Measurements from ENCODE around the gene ITGB6. TPM values are rescaled to one million over a fixed set of nuclear protein-coding genes. Genes with fewer than 3 reads are reported as not detected.

ITGB6 gene
- total RNA-seq, 1 donor from 2014 or later = not detected

DNA sequence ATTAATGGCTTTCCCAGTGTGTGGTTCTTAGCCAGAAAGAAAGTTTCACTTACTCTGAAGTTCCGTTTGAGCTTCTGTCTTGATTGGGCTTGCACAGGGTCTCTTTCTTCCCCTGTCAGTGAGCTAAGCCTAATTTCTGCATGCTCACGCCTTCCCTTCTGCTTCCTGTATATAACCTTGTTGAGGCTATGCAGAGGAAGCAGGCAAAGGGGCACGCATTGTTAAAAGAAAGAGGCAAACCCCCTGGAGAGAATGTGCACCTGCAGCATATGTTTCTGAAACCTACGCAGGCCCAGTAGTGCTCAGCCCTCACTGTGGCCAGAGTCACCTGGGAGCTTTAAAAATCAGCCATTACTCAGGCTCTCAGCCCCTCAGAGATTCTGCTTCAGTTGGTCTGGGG, 123.2 kb downstream of the ITGB6 start:
- no peaks in the 10 kb centered on the region for H3K27me3 Mint-ChIP-seq (ENCODE audit: insufficient read depth)
- no peaks in the 10 kb centered on the region for H3K9me3 Mint-ChIP-seq
- no peaks in the 10 kb centered on the region for H3K4me1 Mint-ChIP-seq (ENCODE audit: low read depth)
- H3K4me3 Mint-ChIP-seq = no peak overlapping the region
- no peaks in the 10 kb centered on the region for H3K36me3 Mint-ChIP-seq (ENCODE audit: low read depth)
- no peak for DNase-seq (ENCODE audit: low spot score)
- intact Hi-C loops (cut with micrococcal nuclease) = no loop called here
- H3K27ac Mint-ChIP-seq = no peak overlapping the region

DNA sequence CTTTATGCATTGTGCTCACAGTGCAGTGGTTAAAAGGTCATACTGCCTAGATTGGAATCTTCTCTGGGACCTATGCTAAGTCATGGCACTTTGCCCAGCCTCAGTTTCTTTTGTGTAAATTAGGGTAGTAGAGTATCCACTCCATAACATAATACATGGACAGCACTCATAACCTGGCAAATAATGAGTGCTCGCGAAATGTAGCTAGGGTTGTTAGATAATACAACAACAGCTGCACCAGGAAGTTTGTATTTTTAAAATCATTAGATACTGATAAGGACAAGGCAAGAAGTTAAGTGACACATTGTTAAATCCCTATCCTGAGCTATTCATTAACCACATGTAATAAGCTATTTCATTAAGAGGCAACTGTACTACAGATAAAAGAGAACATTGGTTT, 123.8 kb downstream of the ITGB6 start:
- no peak overlapping the region for H3K27ac Mint-ChIP-seq
- no peak for DNase-seq (ENCODE audit: low spot score)
- H3K9me3 Mint-ChIP-seq = no peaks in the 10 kb centered on the region
- no peak overlapping the region for H3K4me3 Mint-ChIP-seq
- H3K27me3 Mint-ChIP-seq (ENCODE audit: insufficient read depth) = peaks cover 1% of the 10 kb centered on the region
- H3K4me1 Mint-ChIP-seq (ENCODE audit: low read depth) = no peaks in the 10 kb centered on the region
- no peaks in the 10 kb centered on the region for H3K36me3 Mint-ChIP-seq (ENCODE audit: low read depth)
- intact Hi-C loops (cut with micrococcal nuclease) = no loop called here

DNA sequence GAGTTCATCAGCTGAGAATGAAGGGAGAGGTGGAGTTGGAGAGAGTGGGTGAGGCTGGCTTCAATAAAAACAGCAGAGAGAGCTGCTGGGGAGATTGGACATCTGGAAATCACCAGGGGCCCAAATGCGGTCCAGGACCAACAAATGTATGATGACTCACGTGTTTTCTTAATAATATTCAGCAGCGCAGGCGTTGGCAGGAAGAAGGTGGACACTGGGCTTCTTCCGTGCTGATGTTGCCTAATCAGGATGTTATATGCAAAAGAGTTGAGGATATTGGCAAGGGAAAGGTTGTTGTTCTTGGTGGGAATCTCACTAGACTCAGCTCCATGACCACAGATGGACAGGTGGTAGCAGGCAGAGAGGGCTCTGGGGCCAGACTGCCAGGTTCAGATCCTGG, 124.9 kb downstream of the ITGB6 start:
- Mint-ChIP-seq H3K4me1 (ENCODE audit: low read depth) (no peaks in the 10 kb centered on the region), H3K4me3 (no peak overlapping the region), H3K9me3 (no peaks in the 10 kb centered on the region), H3K36me3 (ENCODE audit: low read depth) (no peaks in the 10 kb centered on the region), H3K27me3 (ENCODE audit: insufficient read depth) (peaks cover 3% of the 10 kb centered on the region), H3K27ac (no peak overlapping the region)
- intact Hi-C loops (cut with micrococcal nuclease) = no loop called here
- no peak for DNase-seq (ENCODE audit: low spot score)

DNA sequence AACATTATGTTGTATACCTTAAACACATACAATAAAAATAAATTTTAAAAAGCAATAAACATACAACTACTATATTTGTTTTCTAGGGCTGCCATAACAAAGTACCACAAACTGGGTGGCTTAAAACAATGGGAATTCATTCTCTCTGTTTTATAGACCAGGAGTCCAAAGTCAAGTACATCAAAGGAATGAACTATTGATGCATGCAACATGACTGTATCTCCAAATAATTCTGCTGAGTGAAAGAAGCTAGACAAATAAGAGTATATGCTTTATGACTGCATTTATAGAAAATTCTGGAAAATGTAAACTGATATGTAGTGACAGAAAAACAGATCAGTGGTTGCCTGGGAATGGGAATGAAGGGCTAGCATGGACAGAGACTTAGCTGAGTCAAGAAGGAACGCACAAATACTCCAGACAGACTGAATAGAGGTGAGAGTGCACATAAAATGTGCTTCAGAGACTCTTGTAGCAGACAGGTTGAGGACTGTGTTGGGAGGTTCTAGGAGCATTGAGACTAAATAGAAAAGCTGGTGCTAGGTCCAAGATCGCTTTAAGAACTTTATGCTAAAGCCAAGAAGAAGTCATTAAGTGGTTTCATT, 126.7 kb downstream of the ITGB6 start:
- intact Hi-C loops (cut with micrococcal nuclease) = no loop called here
- no peak overlapping the region for H3K27ac Mint-ChIP-seq
- H3K36me3 Mint-ChIP-seq (ENCODE audit: low read depth) = no peaks in the 10 kb centered on the region
- H3K4me3 Mint-ChIP-seq = no peak overlapping the region
- peaks cover 3% of the 10 kb centered on the region for H3K27me3 Mint-ChIP-seq (ENCODE audit: insufficient read depth)
- no peaks in the 10 kb centered on the region for H3K4me1 Mint-ChIP-seq (ENCODE audit: low read depth)
- no peak for DNase-seq (ENCODE audit: low spot score)
- H3K9me3 Mint-ChIP-seq = peaks cover 3% of the 10 kb centered on the region

DNA sequence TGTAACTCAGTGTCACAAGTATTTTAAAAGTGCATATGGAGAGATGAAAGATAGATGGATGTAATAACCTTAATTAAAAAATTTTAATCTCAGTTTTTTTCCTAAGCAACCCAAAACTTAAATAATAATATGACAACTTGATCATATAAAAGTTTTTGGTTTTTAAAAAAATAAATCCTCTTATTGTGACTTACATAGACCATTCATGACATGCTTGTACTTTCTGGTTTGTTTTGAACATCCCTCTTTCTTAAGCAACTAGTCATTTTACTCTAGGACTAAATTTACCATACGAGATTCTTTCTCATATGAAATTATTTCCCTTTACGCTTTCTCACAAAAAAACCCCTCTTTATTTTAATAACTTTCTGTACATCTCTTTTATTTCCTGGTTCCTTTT, 131.2 kb downstream of the ITGB6 start:
- no peak for DNase-seq (ENCODE audit: low spot score)
- Mint-ChIP-seq H3K27ac (no peak overlapping the region), H3K4me3 (no peak overlapping the region), H3K36me3 (ENCODE audit: low read depth) (no peaks in the 10 kb centered on the region), H3K9me3 (peaks cover 8% of the 10 kb centered on the region), H3K27me3 (ENCODE audit: insufficient read depth) (peaks cover 15% of the 10 kb centered on the region), H3K4me1 (ENCODE audit: low read depth) (no peaks in the 10 kb centered on the region)
- intact Hi-C loops (cut with micrococcal nuclease) = no loop called here

DNA sequence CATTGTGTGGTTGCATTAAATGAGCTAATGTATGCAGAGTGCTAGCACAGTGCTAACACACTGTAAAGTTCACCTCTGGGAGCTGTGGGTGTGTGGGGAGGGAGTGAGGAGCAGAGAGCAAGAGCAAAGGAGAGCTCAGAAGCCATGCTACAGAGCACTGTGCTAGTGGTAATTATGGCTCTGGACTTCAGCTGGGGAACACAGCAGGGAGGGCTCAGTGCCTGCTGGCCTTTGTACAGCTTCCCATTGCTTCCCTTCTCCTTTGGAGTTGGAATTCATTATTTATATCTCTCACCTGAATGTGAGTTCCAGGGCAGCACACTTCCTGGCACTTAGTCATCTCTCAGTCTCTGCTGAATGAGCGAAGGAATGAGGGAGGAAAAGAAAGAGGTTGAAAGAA, 135.2 kb downstream of the ITGB6 start:
- no peak for DNase-seq (ENCODE audit: low spot score)
- peaks cover 5% of the 10 kb centered on the region for H3K4me1 Mint-ChIP-seq (ENCODE audit: low read depth)
- H3K36me3 Mint-ChIP-seq (ENCODE audit: low read depth) = no peaks in the 10 kb centered on the region
- intact Hi-C loops (cut with micrococcal nuclease) = no loop called here
- peaks cover 35% of the 10 kb centered on the region for H3K27me3 Mint-ChIP-seq (ENCODE audit: insufficient read depth)
- H3K4me3 Mint-ChIP-seq = no peak overlapping the region
- H3K9me3 Mint-ChIP-seq = peaks cover 8% of the 10 kb centered on the region
- no peak overlapping the region for H3K27ac Mint-ChIP-seq

DNA sequence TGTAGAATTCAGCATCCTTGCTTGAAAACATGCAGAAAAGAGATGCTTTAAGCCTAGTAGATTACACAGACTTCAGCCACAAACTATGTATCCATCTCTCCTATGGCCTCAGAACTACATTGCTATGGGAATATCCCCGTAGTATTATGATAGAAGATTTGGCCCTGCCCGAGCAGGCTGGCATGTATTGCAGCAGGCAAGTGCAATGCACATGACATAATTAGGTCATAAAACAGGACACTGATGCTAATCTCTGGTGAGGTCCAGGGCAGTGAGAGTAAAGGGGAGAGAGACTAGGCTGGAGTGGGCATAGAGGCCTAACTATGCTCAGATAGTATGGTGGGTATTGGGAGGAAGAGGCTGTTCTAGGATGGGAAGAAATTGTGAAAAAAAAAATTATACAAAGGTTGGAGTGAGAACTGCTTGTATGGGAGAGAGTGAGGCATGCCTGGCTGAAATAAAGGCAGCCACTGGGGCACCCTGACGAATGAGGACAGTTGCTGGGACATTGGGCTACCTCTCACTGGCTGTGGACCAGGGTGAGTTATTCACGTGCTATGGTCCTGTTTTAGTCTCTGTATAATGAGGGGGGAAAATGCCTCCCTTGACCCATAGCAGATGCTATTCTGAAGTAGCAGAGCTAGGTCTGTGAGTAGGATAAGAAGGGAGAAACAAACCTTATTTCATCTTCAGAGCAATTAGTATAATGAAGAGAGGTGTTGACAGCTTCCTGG, 136.0 kb downstream of the ITGB6 start:
- H3K4me3 Mint-ChIP-seq = no peak overlapping the region
- H3K27me3 Mint-ChIP-seq (ENCODE audit: insufficient read depth) = peaks cover 37% of the 10 kb centered on the region
- no peak for DNase-seq (ENCODE audit: low spot score)
- no peak overlapping the region for H3K27ac Mint-ChIP-seq
- intact Hi-C loops (cut with micrococcal nuclease) = no loop called here
- no peaks in the 10 kb centered on the region for H3K36me3 Mint-ChIP-seq (ENCODE audit: low read depth)
- peaks cover 8% of the 10 kb centered on the region for H3K9me3 Mint-ChIP-seq
- H3K4me1 Mint-ChIP-seq (ENCODE audit: low read depth) = peaks cover 5% of the 10 kb centered on the region

DNA sequence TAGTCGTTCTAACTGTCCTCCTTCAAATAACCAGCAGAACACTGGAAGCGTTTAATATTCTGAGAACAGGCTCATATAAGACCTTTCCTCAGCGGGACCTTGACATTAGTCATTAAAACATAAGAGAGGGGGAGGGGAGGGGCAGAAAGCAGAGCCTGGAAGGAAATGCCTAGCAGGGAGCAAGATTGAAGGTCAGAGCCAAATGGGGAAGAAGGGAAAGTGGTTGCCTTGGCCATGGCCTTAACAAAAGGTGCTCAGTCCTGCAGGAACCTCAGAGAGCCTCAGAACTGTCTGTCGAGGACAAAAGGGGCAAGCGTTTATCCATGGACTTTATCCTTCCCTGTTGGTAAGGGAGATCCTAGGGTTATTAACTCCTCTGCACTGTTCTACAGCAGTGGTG, 136.8 kb downstream of the ITGB6 start:
- H3K9me3 Mint-ChIP-seq = peaks cover 5% of the 10 kb centered on the region
- H3K4me1 Mint-ChIP-seq (ENCODE audit: low read depth) = peaks cover 5% of the 10 kb centered on the region
- no peak overlapping the region for H3K27ac Mint-ChIP-seq
- no peaks in the 10 kb centered on the region for H3K36me3 Mint-ChIP-seq (ENCODE audit: low read depth)
- peaks cover 37% of the 10 kb centered on the region for H3K27me3 Mint-ChIP-seq (ENCODE audit: insufficient read depth)
- intact Hi-C loops (cut with micrococcal nuclease) = no loop called here
- DNase-seq (ENCODE audit: low spot score) = no peak
- H3K4me3 Mint-ChIP-seq = peak overlapping the region; percentile 53

DNA sequence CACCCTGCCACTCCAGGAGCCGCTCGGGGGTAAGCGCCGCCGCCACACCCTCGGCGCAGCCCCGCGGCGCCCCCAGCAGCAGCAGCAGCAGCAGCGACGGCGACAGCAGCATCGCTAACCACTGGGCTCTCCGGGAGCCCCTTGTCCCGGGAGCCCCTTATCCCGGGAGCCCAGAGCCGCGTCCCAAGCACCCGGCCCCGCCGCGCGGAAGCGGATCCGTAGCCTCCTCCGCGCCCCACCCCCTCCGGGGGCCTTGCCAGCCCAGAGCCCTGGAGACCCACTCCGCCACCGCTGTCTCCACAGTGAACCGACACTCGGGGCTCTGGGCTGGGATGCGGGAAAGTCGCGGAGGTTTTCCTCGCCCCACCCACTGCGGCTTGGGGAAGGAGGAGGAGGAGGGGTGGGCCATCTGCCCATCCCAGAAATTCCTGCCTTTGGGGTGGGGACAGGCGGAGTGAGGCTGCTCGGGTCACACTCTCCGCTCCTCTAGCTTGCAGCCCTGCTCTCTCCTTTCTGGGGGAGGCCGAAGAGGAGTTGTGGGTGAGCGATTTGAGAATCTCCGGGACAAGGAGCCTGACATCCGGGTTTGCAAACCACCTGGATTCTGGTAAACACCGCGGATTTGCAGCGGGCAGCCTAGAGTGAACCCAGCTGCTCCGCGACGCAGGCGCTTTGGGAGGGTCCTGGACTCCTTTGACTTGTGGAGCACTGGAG, 137.6 kb downstream of the ITGB6 start, which contains the start of gene PLA2R1:
Gene PLA2R1, minus strand, starts transcription at position 324 of the 714 bp plus-strand sequence. Its CDS starts 212 bp downstream, at position 112.
- H3K4me3 Mint-ChIP-seq = peak within 1 kb of the TSS; percentile 53
- H3K9me3 Mint-ChIP-seq = peaks cover 5% of the 10 kb centered on the region
- no peak within 1 kb of the TSS for H3K27ac Mint-ChIP-seq
- H3K27me3 Mint-ChIP-seq (ENCODE audit: insufficient read depth) = peaks cover 37% of the 10 kb centered on the region
- H3K36me3 Mint-ChIP-seq (ENCODE audit: low read depth) = no peaks in the 10 kb centered on the region
- intact Hi-C loops (cut with micrococcal nuclease) = no loop called here
- H3K4me1 Mint-ChIP-seq (ENCODE audit: low read depth) = peaks cover 5% of the 10 kb centered on the region
- DNase-seq (ENCODE audit: low spot score) = no peak

DNA sequence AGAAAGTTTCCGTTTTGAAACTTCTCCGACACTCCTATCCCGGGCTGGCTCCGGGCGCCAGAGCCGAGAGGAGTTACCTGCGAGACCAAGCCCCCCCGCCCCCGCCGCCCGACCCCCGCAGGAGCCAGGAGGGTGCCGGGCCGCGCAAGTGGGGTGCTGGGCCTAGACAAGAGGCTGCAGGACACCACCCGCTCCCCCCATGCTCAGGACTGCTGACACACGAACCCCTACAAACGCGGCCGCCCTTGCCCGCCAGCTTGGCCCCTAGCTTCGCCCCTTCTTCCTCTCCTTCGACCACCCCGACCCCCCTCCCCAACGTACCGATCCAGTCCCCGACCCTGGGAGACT, 138.2 kb downstream of the ITGB6 start:
- Mint-ChIP-seq H3K36me3 (ENCODE audit: low read depth) (no peaks in the 10 kb centered on the region), H3K4me3 (no peak overlapping the region), H3K9me3 (peaks cover 5% of the 10 kb centered on the region), H3K27ac (no peak overlapping the region), H3K27me3 (ENCODE audit: insufficient read depth) (peaks cover 37% of the 10 kb centered on the region), H3K4me1 (ENCODE audit: low read depth) (peaks cover 5% of the 10 kb centered on the region)
- intact Hi-C loops (cut with micrococcal nuclease) = no loop called here
- no peak for DNase-seq (ENCODE audit: low spot score)

DNA sequence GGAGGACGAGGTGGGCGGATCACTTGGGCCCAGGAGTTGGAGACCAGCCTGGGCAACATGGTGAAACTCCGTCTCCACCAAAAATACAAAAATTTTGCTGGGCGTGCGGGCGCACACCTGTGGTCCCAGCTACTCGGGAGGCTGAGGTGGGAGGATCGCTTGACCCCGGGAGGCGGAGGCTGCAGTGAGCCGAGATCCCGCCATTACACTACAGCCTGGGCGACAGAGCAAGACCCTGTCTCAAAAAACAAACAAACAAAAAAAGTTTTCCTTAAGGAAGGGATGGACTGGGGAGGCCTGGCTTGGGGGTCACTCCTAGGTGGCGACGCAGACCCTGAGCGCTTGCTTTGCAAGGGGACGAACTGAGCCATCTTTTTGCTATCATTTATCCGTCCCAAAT, 138.5 kb downstream of the ITGB6 start:
- H3K9me3 Mint-ChIP-seq = peaks cover 3% of the 10 kb centered on the region
- no peak overlapping the region for H3K4me3 Mint-ChIP-seq
- peaks cover 37% of the 10 kb centered on the region for H3K27me3 Mint-ChIP-seq (ENCODE audit: insufficient read depth)
- DNase-seq (ENCODE audit: low spot score) = no peak
- intact Hi-C loops (cut with micrococcal nuclease) = no loop called here
- peaks cover 5% of the 10 kb centered on the region for H3K4me1 Mint-ChIP-seq (ENCODE audit: low read depth)
- H3K36me3 Mint-ChIP-seq (ENCODE audit: low read depth) = no peaks in the 10 kb centered on the region
- H3K27ac Mint-ChIP-seq = no peak overlapping the region

DNA sequence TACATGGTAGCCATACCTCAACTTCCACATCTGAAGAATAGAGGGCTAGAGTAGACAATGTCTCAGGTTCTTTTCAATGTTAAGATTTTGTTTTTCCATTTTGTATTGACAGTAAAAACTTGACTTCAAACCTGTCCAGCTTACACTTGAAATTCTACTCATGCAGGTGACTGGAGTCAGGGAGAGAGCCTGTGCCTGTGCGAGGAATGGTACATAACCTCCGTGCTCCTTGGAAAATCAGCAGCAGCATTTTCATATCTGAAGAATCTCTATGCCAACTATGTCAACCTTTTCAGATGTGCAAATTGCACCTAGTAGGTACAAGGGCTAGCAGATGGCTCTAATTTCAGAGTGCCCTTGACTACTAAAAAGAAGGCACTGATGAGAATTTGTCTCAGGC, 139.8 kb downstream of the ITGB6 start:
- intact Hi-C loops (cut with micrococcal nuclease) = no loop called here
- H3K27ac Mint-ChIP-seq = no peak overlapping the region
- no peaks in the 10 kb centered on the region for H3K36me3 Mint-ChIP-seq (ENCODE audit: low read depth)
- no peaks in the 10 kb centered on the region for H3K9me3 Mint-ChIP-seq
- DNase-seq (ENCODE audit: low spot score) = no peak
- H3K4me1 Mint-ChIP-seq (ENCODE audit: low read depth) = peaks cover 5% of the 10 kb centered on the region
- H3K27me3 Mint-ChIP-seq (ENCODE audit: insufficient read depth) = peaks cover 34% of the 10 kb centered on the region
- no peak overlapping the region for H3K4me3 Mint-ChIP-seq

DNA sequence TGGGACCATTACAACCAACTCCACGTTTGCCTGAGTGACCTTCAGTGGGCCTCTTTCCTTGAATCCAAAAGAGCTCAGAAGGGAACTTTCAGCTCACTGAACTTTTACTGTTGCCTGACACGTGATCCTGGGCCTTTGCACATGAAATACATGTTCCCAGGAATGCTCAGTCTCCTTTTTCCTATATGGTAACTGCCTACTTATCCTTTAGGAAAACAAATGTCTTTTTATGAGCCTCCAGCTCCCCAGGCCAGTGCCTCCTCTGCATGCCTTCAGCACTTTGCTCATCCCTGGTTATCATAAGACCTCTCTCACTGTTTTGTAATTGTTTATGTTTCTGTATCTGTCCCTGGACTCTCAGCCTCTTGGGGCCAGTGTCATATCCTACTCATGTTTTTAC, 142.7 kb downstream of the ITGB6 start:
- H3K27ac Mint-ChIP-seq = no peak overlapping the region
- no peak overlapping the region for H3K4me3 Mint-ChIP-seq
- H3K27me3 Mint-ChIP-seq (ENCODE audit: insufficient read depth) = peaks cover 17% of the 10 kb centered on the region
- no peaks in the 10 kb centered on the region for H3K9me3 Mint-ChIP-seq
- H3K36me3 Mint-ChIP-seq (ENCODE audit: low read depth) = no peaks in the 10 kb centered on the region
- no peak for DNase-seq (ENCODE audit: low spot score)
- intact Hi-C loops (cut with micrococcal nuclease) = no loop called here
- no peaks in the 10 kb centered on the region for H3K4me1 Mint-ChIP-seq (ENCODE audit: low read depth)

Measured in activated T-helper 1 cell treated with anti-CD3 and anti-CD28 coated beads, Interleukin-12 subunit alpha, Interleukin-12 subunit beta, Interleukin-2, Interleukin-4 antibody, amounts not matched to agents 30 ng/mL and 10 ng/mL and 1 ng/mL, durations not matched to agents 14 hours and 24 hours and 36 hours (primary cell).